ENCODE measurements around the gene MIDN. TPM values are rescaled to one million over a fixed set of nuclear protein-coding genes. Genes with fewer than 3 reads are reported as not detected.

Gene MIDN
- total RNA-seq, 1 donor from 2014 or later: 103 TPM

GRCh38 chr19:1262623-1263123 lies 14.3 kb downstream of the MIDN start:
- Mint-ChIP-seq H3K4me3 (ENCODE audit: unreplicated experiment) (peak overlapping the region; percentile 35), H3K27ac (ENCODE audit: unreplicated experiment) (peak overlapping the region; percentile 88), H3K4me1 (ENCODE audit: unreplicated experiment) (peaks cover 79% of the 10 kb centered on the region), H3K36me3 (ENCODE audit: unreplicated experiment) (peaks cover 10% of the 10 kb centered on the region), H3K27me3 (ENCODE audit: unreplicated experiment) (no peaks in the 10 kb centered on the region), H3K9me3 (ENCODE audit: unreplicated experiment) (no peaks in the 10 kb centered on the region)
- no peak for DNase-seq (ENCODE audit: extremely low spot score, unreplicated experiment)
- no peak for TF ChIP-seq CTCF (IDR thresholded peaks at IDR 0.05)

GRCh38 chr19:1263188-1263587 lies 14.8 kb downstream of the MIDN start:
- Mint-ChIP-seq H3K9me3 (ENCODE audit: unreplicated experiment) (no peaks in the 10 kb centered on the region), H3K36me3 (ENCODE audit: unreplicated experiment) (peaks cover 6% of the 10 kb centered on the region), H3K27ac (ENCODE audit: unreplicated experiment) (peak overlapping the region; percentile 88), H3K27me3 (ENCODE audit: unreplicated experiment) (no peaks in the 10 kb centered on the region), H3K4me3 (ENCODE audit: unreplicated experiment) (peak overlapping the region; percentile 33), H3K4me1 (ENCODE audit: unreplicated experiment) (peaks cover 79% of the 10 kb centered on the region)
- no peak for TF ChIP-seq CTCF (IDR thresholded peaks at IDR 0.05)
- DNase-seq (ENCODE audit: extremely low spot score, unreplicated experiment): no peak

- Mint-ChIP-seq H3K4me1 (ENCODE audit: unreplicated experiment) (peaks cover 73% of the 10 kb centered on the region), H3K27ac (ENCODE audit: unreplicated experiment) (peak overlapping the region; percentile 94), H3K9me3 (ENCODE audit: unreplicated experiment) (no peaks in the 10 kb centered on the region), H3K36me3 (ENCODE audit: unreplicated experiment) (peaks cover under 1% of the 10 kb centered on the region), H3K4me3 (ENCODE audit: unreplicated experiment) (peak overlapping the region; percentile 38), H3K27me3 (ENCODE audit: unreplicated experiment) (no peaks in the 10 kb centered on the region)
- no peak for DNase-seq (ENCODE audit: extremely low spot score, unreplicated experiment)
- no peak for TF ChIP-seq CTCF (IDR thresholded peaks at IDR 0.05)
These were observed 16.6 kb downstream of the MIDN start for GRCh38 chr19:1264801-1265614.

- Mint-ChIP-seq H3K4me1 (ENCODE audit: unreplicated experiment) (peaks cover 77% of the 10 kb centered on the region), H3K4me3 (ENCODE audit: unreplicated experiment) (peak overlapping the region; percentile 42)
These were observed 17.3 kb downstream of the MIDN start for GRCh38 chr19:1265615-1266128.

More at GRCh38 chr19:1265615-1266128, 17.3 kb downstream of the MIDN start:
- H3K27ac Mint-ChIP-seq (ENCODE audit: unreplicated experiment): peak overlapping the region; percentile 94
- peak; percentile 93 for DNase-seq (ENCODE audit: extremely low spot score, unreplicated experiment)
- no peak for TF ChIP-seq CTCF (IDR thresholded peaks at IDR 0.05)
- H3K9me3 Mint-ChIP-seq (ENCODE audit: unreplicated experiment): no peaks in the 10 kb centered on the region
- H3K27me3 Mint-ChIP-seq (ENCODE audit: unreplicated experiment): no peaks in the 10 kb centered on the region
- H3K36me3 Mint-ChIP-seq (ENCODE audit: unreplicated experiment): peaks cover 5% of the 10 kb centered on the region

Data from osteocyte (in vitro differentiated cells).